ENCODE results near the gene ZNF654. TPM values are rescaled to one million over a fixed set of nuclear protein-coding genes. Genes with fewer than 3 reads are reported as not detected.

ZNF654 gene
- polyA plus RNA-seq, 5 donors = 14.4 to 30.9 (median 22.8) TPM

Other genes with a start within 250 kb of the ZNF654 start
- 100 to 1,000 TPM in 4 of 5 donors, 10 to 100 TPM in 1; 92.1 to 150 (median 140) TPM for gene CGGBP1, start 250 bp upstream of the ZNF654 start, polyA plus RNA-seq (ENCODE audit: insufficient read depth in 1 of 5, insufficient read length in 5 of 5, low replicate concordance in 1 of 5)
- gene C3orf38, start 90.7 kb downstream of the ZNF654 start, polyA plus RNA-seq (ENCODE audit: insufficient read depth in 1 of 5, insufficient read length in 5 of 5, low replicate concordance in 1 of 5) = 10 to 100 TPM; 21.4 to 35.2 (median 26.7) TPM